Measurements from ENCODE around the gene MTO1.

The MTO1 gene, protein sequence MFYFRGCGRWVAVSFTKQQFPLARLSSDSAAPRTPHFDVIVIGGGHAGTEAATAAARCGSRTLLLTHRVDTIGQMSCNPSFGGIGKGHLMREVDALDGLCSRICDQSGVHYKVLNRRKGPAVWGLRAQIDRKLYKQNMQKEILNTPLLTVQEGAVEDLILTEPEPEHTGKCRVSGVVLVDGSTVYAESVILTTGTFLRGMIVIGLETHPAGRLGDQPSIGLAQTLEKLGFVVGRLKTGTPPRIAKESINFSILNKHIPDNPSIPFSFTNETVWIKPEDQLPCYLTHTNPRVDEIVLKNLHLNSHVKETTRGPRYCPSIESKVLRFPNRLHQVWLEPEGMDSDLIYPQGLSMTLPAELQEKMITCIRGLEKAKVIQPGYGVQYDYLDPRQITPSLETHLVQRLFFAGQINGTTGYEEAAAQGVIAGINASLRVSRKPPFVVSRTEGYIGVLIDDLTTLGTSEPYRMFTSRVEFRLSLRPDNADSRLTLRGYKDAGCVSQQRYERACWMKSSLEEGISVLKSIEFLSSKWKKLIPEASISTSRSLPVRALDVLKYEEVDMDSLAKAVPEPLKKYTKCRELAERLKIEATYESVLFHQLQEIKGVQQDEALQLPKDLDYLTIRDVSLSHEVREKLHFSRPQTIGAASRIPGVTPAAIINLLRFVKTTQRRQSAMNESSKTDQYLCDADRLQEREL
- 51.5 to 60.6 (median 51.7) reads per million in 3 donors for total RNA-seq

DNA sequence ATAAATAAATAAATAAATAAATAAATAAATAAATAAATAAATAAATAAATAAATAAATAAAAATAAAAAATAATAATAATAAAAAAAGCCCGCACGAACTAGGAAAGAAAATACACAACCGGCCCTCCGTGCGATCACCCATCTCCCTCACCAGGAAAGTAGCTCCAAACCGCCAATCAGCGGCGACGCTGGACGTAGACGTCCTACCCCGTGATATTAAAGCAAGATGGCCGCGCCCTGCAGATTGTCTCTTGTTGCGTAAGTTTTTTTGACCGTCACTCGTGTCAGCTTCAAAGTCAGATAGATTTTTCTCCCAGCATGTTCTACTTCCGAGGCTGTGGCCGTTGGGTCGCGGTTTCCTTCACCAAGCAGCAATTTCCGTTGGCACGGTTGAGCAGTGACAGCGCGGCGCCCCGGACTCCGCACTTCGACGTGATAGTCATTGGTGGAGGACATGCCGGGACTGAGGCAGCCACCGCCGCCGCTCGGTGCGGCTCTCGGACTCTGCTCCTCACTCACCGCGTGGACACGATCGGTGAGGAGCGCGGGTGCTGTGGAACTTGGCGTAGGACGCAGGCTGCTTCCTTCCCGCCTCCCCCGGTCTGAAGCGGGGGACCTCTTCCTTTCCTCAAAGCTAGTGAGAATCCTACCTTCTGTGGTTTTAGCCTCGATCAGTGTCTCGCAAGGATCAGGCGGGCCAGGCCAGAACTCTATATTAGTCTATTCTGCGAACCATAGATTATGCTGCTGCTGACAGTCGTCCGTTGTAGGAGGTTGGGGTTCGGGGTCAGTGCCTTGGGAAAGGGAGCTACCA is at the start of gene MTO1:
Gene MTO1, plus strand, starts transcription at position 201 of the 814 bp plus-strand sequence. Its CDS starts 118 bp downstream, at position 319.
- DNase-seq = peak; percentile 74 to 81 (median 78)
- no peaks in the 10 kb centered on the region for H3K4me1 ChIP-seq (ENCODE audit: control insufficient read depth, insufficient read depth, low read length, poor library complexity, severe bottlenecking)

DNA sequence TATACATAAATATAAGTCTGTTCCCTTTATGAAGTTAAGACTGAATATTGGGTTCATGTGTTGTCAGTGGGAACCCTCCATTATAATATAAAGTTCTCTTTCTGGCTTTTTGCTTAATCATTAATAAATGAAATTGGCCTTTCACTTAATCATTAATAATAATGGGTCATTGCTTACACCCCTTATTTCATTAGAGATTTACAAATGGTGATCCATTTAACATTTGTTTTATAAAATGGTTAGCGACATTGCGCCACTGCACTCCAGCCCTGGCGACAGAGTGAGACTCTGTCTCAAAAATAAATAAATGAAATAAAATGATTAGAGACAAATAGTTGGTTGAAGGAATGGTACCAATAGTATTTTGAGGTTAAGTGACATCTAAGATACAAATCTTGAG is 48.4 kb upstream of the MTO1 start:
- Histone ChIP-seq H3K4me3 (ENCODE audit: insufficient read depth, low read depth, low read length, poor library complexity, severe bottlenecking) (no peak overlapping the region), H3K27me3 (replicated peaks; ENCODE audit: control insufficient read depth, insufficient read depth, low read length, poor library complexity, severe bottlenecking) (no peaks in the 10 kb centered on the region), H3K9me3 (ENCODE audit: control insufficient read depth, low read length) (no peaks in the 10 kb centered on the region), H3K36me3 (ENCODE audit: control insufficient read depth, insufficient read depth, low read length) (no peaks in the 10 kb centered on the region), H3K4me1 (ENCODE audit: control insufficient read depth, insufficient read depth, low read length, poor library complexity, severe bottlenecking) (no peaks in the 10 kb centered on the region), H3K27ac (ENCODE audit: insufficient read depth, low read length, poor library complexity, severe bottlenecking) (no peak overlapping the region)
- no peak for DNase-seq

More for the DNA sequence above, at the start of gene MTO1:
- H3K27ac ChIP-seq (ENCODE audit: insufficient read depth, low read length, poor library complexity, severe bottlenecking) = peak within 1 kb of the TSS; percentile 87
- H3K4me3 ChIP-seq (ENCODE audit: insufficient read depth, low read depth, low read length, poor library complexity, severe bottlenecking) = peak within 1 kb of the TSS; percentile 67
- no peaks in the 10 kb centered on the region for H3K9me3 ChIP-seq (ENCODE audit: control insufficient read depth, low read length)
- peaks cover 9% of the 10 kb centered on the region for H3K36me3 ChIP-seq (ENCODE audit: control insufficient read depth, insufficient read depth, low read length)
- H3K27me3 ChIP-seq (replicated peaks; ENCODE audit: control insufficient read depth, insufficient read depth, low read length, poor library complexity, severe bottlenecking) = no peaks in the 10 kb centered on the region

DNA sequence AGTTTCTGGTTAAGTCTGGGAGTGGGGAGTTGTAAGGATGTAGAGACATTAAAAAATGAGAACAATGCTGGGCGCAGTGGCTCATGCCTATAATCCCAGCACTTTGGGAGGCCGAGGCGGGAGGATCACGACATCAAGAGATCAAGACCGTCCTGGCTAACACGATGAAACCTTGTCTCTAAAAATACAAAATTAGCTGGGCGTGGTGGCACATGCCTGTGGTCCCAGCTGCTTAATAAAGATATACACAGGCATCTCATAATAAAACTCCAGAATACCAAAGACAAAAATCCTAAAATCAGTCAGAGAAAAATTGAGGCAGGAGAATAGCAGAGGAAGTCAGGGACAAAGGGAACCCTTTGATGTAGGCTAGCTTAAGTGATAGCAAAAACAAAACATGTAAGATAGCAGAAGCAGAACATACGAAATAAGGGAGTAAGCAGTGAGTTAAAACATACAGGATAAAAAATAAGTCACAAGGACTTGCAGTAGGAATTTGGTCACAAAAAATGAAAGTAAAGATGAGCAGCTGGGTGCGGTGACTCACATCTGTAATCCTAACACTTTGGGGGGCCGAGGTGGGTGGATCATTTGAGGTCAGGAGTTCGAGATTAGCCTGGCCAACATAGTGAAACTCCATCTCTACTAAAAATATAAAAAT is 43.3 kb upstream of the MTO1 start:
- H3K27me3 ChIP-seq (replicated peaks; ENCODE audit: control insufficient read depth, insufficient read depth, low read length, poor library complexity, severe bottlenecking) = no peaks in the 10 kb centered on the region
- H3K27ac ChIP-seq (ENCODE audit: insufficient read depth, low read length, poor library complexity, severe bottlenecking) = no peak overlapping the region
- H3K9me3 ChIP-seq (ENCODE audit: control insufficient read depth, low read length) = no peaks in the 10 kb centered on the region
- no peak for DNase-seq
- no peaks in the 10 kb centered on the region for H3K36me3 ChIP-seq (ENCODE audit: control insufficient read depth, insufficient read depth, low read length)
- no peak overlapping the region for H3K4me3 ChIP-seq (ENCODE audit: insufficient read depth, low read depth, low read length, poor library complexity, severe bottlenecking)
- peaks cover 8% of the 10 kb centered on the region for H3K4me1 ChIP-seq (ENCODE audit: control insufficient read depth, insufficient read depth, low read length, poor library complexity, severe bottlenecking)

DNA sequence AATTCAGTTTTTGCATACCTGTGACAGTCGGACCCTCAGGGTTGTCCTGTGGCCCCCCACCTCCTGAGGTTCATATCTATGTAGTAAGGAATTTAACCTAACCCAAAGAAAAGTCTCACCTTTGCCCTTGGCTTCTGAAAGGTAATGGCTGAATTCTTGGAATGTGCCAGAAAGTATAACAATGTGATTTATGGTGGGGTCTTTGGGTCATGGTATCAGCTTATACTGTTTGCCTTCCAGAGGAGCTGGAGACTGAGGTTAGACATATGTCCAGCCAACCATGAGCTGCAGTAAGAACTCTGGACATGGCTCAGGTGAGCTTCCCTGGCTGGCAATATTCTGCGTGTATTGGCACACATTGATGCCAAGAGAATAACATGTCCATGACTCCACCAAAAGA is 40.0 kb upstream of the MTO1 start:
- no peaks in the 10 kb centered on the region for H3K27me3 ChIP-seq (replicated peaks; ENCODE audit: control insufficient read depth, insufficient read depth, low read length, poor library complexity, severe bottlenecking)
- H3K4me1 ChIP-seq (ENCODE audit: control insufficient read depth, insufficient read depth, low read length, poor library complexity, severe bottlenecking) = peaks cover 8% of the 10 kb centered on the region
- DNase-seq = no peak
- no peaks in the 10 kb centered on the region for H3K9me3 ChIP-seq (ENCODE audit: control insufficient read depth, low read length)
- H3K27ac ChIP-seq (ENCODE audit: insufficient read depth, low read length, poor library complexity, severe bottlenecking) = peak overlapping the region; percentile 75
- H3K36me3 ChIP-seq (ENCODE audit: control insufficient read depth, insufficient read depth, low read length) = peaks cover 8% of the 10 kb centered on the region
- no peak overlapping the region for H3K4me3 ChIP-seq (ENCODE audit: insufficient read depth, low read depth, low read length, poor library complexity, severe bottlenecking)

DNA sequence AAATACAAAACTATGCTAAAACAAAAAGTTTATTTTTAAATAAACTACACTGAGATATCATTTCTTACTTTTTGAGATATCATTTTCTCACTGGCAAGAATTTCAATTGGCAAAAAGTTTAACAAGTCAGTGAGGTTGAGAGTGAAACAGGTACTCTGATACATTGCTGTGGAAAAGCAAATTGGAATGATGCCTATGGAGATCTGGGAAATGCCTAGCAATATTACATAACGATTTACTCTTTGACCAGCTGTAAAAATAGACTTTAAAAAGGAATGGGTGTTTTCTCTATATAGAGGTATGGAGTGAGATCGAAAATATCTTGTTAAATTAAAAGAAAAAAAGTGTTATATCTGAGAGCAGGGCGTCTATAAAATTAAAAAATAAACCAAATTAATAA is 26.3 kb upstream of the MTO1 start:
- no peaks in the 10 kb centered on the region for H3K27me3 ChIP-seq (replicated peaks; ENCODE audit: control insufficient read depth, insufficient read depth, low read length, poor library complexity, severe bottlenecking)
- no peaks in the 10 kb centered on the region for H3K4me1 ChIP-seq (ENCODE audit: control insufficient read depth, insufficient read depth, low read length, poor library complexity, severe bottlenecking)
- H3K36me3 ChIP-seq (ENCODE audit: control insufficient read depth, insufficient read depth, low read length) = peaks cover 39% of the 10 kb centered on the region
- no peak for DNase-seq
- no peak overlapping the region for H3K4me3 ChIP-seq (ENCODE audit: insufficient read depth, low read depth, low read length, poor library complexity, severe bottlenecking)
- H3K9me3 ChIP-seq (ENCODE audit: control insufficient read depth, low read length) = no peaks in the 10 kb centered on the region
- no peak overlapping the region for H3K27ac ChIP-seq (ENCODE audit: insufficient read depth, low read length, poor library complexity, severe bottlenecking)

DNA sequence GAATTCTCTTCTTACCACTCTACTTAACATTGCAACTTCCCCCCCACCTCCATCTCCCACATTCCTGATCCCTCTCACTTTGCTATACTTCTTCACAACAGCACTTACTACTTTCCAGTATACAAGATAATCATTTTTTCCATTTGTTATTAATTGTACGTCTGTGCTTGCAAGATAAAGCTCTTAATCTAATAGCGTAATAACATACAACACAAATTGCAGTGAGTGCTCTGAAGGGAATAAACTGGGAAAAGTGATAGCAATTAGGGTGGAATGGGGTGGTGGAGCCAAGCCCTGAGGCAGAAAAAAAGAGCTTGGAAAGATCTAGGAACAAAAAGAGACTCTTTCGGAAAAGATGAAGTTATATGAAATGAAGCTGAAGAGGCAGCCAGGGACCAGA is 18.0 kb upstream of the MTO1 start:
- Histone ChIP-seq H3K27me3 (replicated peaks; ENCODE audit: control insufficient read depth, insufficient read depth, low read length, poor library complexity, severe bottlenecking) (no peaks in the 10 kb centered on the region), H3K27ac (ENCODE audit: insufficient read depth, low read length, poor library complexity, severe bottlenecking) (no peak overlapping the region), H3K4me3 (ENCODE audit: insufficient read depth, low read depth, low read length, poor library complexity, severe bottlenecking) (no peak overlapping the region), H3K4me1 (ENCODE audit: control insufficient read depth, insufficient read depth, low read length, poor library complexity, severe bottlenecking) (peaks cover 3% of the 10 kb centered on the region), H3K36me3 (ENCODE audit: control insufficient read depth, insufficient read depth, low read length) (peaks cover 29% of the 10 kb centered on the region), H3K9me3 (ENCODE audit: control insufficient read depth, low read length) (no peaks in the 10 kb centered on the region)
- no peak for DNase-seq

DNA sequence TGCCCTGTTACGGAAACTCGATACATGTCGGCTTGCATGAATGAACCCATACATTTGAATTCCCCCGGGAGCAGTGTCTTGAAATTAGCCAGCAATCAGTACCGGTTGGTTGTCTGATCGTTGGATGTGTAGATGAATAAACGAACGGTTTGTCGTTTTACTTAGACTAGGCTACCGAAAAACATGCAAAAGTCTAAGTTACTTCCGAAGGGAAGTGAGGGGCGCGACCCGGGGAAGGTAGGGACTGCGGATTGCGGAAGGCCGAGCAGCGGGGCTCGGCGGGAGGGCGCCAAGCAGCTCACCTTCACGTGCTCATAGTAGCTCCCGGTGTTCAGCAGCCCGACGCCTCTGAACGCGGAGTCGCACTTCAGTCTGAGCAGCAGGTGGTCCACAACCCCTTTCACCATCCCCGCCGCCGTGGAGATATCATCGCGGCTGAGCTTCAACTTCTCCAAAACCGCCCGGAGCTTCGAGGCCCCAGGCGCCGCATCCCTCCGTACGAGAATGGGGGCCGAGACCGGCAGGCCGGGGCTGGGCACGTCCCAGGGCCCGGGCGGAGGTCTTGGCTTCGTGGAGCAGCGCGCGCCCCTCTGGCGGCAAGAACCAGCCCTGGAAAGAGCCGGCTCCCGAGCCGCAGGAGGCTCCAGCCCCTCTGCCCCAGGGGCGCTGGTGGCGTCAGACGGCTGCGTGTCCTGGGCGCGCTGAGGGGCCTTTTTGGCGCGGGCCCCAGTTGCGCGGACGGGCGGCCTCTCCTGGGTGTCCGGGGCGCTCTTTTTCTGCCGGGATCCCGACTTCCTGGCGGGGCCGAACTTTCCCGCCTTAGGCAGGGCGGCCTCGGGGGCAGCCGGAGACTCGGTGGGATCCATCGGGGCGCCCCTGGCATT is 10.1 kb upstream of the MTO1 start:
- no peaks in the 10 kb centered on the region for H3K9me3 ChIP-seq (ENCODE audit: control insufficient read depth, low read length)
- H3K27me3 ChIP-seq (replicated peaks; ENCODE audit: control insufficient read depth, insufficient read depth, low read length, poor library complexity, severe bottlenecking) = no peaks in the 10 kb centered on the region
- H3K27ac ChIP-seq (ENCODE audit: insufficient read depth, low read length, poor library complexity, severe bottlenecking) = peak overlapping the region; percentile 88
- peak overlapping the region; percentile 92 for H3K4me3 ChIP-seq (ENCODE audit: insufficient read depth, low read depth, low read length, poor library complexity, severe bottlenecking)
- H3K36me3 ChIP-seq (ENCODE audit: control insufficient read depth, insufficient read depth, low read length) = no peaks in the 10 kb centered on the region
- peaks cover 3% of the 10 kb centered on the region for H3K4me1 ChIP-seq (ENCODE audit: control insufficient read depth, insufficient read depth, low read length, poor library complexity, severe bottlenecking)
- peak; percentile 6 to 24 (median 22) for DNase-seq

DNA sequence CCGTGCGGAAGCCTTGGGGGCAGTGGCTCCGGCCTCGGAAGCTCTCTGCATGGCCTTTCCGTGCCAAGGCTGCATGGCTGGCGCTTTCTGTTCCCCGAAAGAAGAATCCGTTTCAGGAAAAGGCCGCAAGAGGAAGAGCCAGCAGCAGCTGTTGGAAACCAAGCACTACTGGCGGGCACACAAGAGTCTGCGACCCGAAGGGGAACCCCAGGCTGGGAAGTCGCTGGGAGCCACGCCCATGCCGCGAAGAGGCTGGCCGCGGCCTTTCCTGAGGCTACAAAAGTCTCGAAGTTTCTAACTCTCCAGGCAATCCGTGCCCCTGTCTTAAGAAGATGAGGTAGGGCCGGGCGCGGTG is 9.5 kb upstream of the MTO1 start, which contains the start of gene CGAS:
Gene CGAS, minus strand, starts transcription at position 191 of the 355 bp plus-strand sequence. Its CDS starts 116 bp downstream, at position 75.
- Histone ChIP-seq H3K4me1 (ENCODE audit: control insufficient read depth, insufficient read depth, low read length, poor library complexity, severe bottlenecking) (peaks cover 3% of the 10 kb centered on the region), H3K27ac (ENCODE audit: insufficient read depth, low read length, poor library complexity, severe bottlenecking) (peak within 1 kb of the TSS; percentile 88), H3K27me3 (replicated peaks; ENCODE audit: control insufficient read depth, insufficient read depth, low read length, poor library complexity, severe bottlenecking) (no peaks in the 10 kb centered on the region), H3K36me3 (ENCODE audit: control insufficient read depth, insufficient read depth, low read length) (no peaks in the 10 kb centered on the region), H3K9me3 (ENCODE audit: control insufficient read depth, low read length) (no peaks in the 10 kb centered on the region), H3K4me3 (ENCODE audit: insufficient read depth, low read depth, low read length, poor library complexity, severe bottlenecking) (peak within 1 kb of the TSS; percentile 92)
- DNase-seq = peak; percentile 69 to 76 (median 70)

Data from effector memory CD4-positive, alpha-beta T cell (primary cell).